KMS-11 (cell line): ENCODE results near the gene RALGDS.

Source experiments
- H2AFZ ChIP-seq: fragments of 200-600 bp; sonication (generic); 2 replicates; pipeline ENCODE4 v1.6.1; 2016; ENCODE audit warnings: antibody characterized with exemption, mixed run types, low read depth
- H3K27ac ChIP-seq: fragments of 200-600 bp; sonication (generic); 2 replicates; pipeline ENCODE4 v1.6.1; 2016; ENCODE audit warnings: mild to moderate bottlenecking, mixed run types
- H3K27me3 ChIP-seq: fragments of 200-600 bp; sonication (generic); 2 replicates; pipeline ENCODE4 v1.6.1; 2017; ENCODE audit warnings: mild to moderate bottlenecking, low read depth, mixed run types, moderate library complexity; ENCODE audit not compliant: insufficient read depth
- H3K36me3 ChIP-seq: fragments of 200-600 bp; sonication (generic); 2 replicates; pipeline ENCODE4 v1.6.1; 2017; ENCODE audit warnings: mild to moderate bottlenecking, mixed run types; ENCODE audit not compliant: insufficient read depth
- H3K4me1 ChIP-seq: fragments of 200-600 bp; sonication (generic); 2 replicates; pipeline ENCODE4 v1.6.1; 2016; ENCODE audit warnings: mild to moderate bottlenecking, low read depth, mixed run types; ENCODE audit not compliant: poor library complexity, severe bottlenecking
- H3K4me2 ChIP-seq: fragments of 200-600 bp; sonication (generic); 2 replicates; pipeline ENCODE4 v1.7.0; 2016; ENCODE audit warnings: mild to moderate bottlenecking, mixed run types
- H3K4me3 ChIP-seq: fragments of 200-600 bp; sonication (generic); IDR thresholded peaks from 2 replicates; pipeline ENCODE4 v1.6.1; 2017; ENCODE audit warnings: low read depth, low read length, mixed read lengths; ENCODE audit not compliant: insufficient read depth
- H3K79me2 ChIP-seq: fragments of 200-600 bp; sonication (generic); 2 replicates; pipeline ENCODE4 v1.6.1; 2016; ENCODE audit warnings: low read depth, mixed run types; ENCODE audit not compliant: insufficient read depth
- H3K9ac ChIP-seq: fragments of 200-600 bp; sonication (generic); 2 replicates; pipeline ENCODE4 v1.6.1; 2016; ENCODE audit warnings: mild to moderate bottlenecking, mixed run types
- H4K20me1 ChIP-seq: fragments of 200-600 bp; sonication (generic); 2 replicates; pipeline ENCODE4 v1.6.1; 2016; ENCODE audit warnings: mild to moderate bottlenecking, mixed run types; ENCODE audit not compliant: insufficient read depth
- TF ChIP-seq, protein P1 (sequence below): fragments of 200-600 bp; sonication (generic); conservative IDR thresholded peaks from 2 replicates; pipeline ENCODE4 v1.6.1; 2017; ENCODE audit warnings: low read depth, mild to moderate bottlenecking, antibody characterized with exemption, low read length, moderate library complexity, mixed read lengths

The RALGDS gene

GRCh38 chr9:133102190-133103021 lies 18.6 kb downstream of the RALGDS start:
- H3K4me3 ChIP-seq, result no peak overlapping the region
- no peaks in the 10 kb centered on the region for H3K4me1 ChIP-seq
- H3K27me3 ChIP-seq, result no peaks in the 10 kb centered on the region
- H3K79me2 ChIP-seq, result no peaks in the 10 kb centered on the region
- no peak overlapping the region for H2AFZ ChIP-seq
- H3K27ac ChIP-seq, result no peak overlapping the region
- H3K4me2 ChIP-seq, result no peak overlapping the region
- no peaks in the 10 kb centered on the region for H4K20me1 ChIP-seq
- no peak overlapping the region for H3K9ac ChIP-seq
- TF ChIP-seq, protein P1, sequence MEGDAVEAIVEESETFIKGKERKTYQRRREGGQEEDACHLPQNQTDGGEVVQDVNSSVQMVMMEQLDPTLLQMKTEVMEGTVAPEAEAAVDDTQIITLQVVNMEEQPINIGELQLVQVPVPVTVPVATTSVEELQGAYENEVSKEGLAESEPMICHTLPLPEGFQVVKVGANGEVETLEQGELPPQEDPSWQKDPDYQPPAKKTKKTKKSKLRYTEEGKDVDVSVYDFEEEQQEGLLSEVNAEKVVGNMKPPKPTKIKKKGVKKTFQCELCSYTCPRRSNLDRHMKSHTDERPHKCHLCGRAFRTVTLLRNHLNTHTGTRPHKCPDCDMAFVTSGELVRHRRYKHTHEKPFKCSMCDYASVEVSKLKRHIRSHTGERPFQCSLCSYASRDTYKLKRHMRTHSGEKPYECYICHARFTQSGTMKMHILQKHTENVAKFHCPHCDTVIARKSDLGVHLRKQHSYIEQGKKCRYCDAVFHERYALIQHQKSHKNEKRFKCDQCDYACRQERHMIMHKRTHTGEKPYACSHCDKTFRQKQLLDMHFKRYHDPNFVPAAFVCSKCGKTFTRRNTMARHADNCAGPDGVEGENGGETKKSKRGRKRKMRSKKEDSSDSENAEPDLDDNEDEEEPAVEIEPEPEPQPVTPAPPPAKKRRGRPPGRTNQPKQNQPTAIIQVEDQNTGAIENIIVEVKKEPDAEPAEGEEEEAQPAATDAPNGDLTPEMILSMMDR, result no peak
- no peaks in the 10 kb centered on the region; the same call in 1 of the 2 replicates for H3K36me3 ChIP-seq

DNA sequence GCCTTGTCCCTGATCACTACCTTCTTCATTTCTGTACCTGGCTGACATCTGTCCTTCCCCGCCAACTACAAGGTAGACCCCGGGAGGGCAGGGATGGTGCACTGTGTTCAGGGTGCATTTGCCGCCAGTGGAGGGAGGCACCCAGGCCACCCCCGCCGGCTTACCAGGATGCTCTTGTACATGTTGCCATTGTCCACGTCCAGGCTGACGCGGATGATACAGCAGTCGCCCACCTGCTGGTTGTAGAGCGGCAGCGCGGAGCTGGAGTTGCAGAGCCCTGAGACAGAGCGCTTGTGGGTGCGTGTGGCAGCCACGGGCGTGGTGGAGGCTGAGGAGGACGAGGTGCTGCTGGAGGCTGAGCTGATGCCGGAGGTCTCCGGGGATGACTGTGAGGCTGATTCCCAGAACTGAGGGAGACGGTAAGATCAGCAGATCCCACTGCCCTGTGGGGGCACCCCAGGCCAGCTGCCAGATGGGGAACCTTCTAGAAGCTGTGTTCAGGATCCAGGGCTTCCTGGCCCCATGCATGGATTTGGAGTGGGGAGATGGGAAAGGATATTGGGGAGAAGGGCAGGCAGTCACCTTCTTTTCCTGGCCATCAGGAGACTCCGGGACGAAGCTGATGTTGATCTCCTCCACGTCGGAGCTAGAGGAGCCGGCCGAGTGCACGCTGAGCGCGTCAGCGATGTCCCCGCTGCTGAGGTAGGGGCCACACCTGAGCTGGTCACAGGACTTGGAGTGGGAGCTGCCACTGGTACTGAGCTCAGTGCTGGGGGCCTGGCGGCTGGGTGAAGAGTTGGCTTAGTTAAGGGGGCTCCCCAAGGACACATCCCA lies 19.5 kb downstream of the RALGDS start:
- TF ChIP-seq, protein P1, result no peak
- Histone ChIP-seq H3K27ac (no peak overlapping the region), H4K20me1 (no peaks in the 10 kb centered on the region), H3K36me3 (no peaks in the 10 kb centered on the region; the same call in 1 of the 2 replicates), H3K9ac (no peak overlapping the region), H3K4me1 (no peaks in the 10 kb centered on the region), H3K27me3 (no peaks in the 10 kb centered on the region), H3K4me2 (no peak overlapping the region), H3K4me3 (no peak overlapping the region), H2AFZ (no peak overlapping the region), H3K79me2 (no peaks in the 10 kb centered on the region)

DNA sequence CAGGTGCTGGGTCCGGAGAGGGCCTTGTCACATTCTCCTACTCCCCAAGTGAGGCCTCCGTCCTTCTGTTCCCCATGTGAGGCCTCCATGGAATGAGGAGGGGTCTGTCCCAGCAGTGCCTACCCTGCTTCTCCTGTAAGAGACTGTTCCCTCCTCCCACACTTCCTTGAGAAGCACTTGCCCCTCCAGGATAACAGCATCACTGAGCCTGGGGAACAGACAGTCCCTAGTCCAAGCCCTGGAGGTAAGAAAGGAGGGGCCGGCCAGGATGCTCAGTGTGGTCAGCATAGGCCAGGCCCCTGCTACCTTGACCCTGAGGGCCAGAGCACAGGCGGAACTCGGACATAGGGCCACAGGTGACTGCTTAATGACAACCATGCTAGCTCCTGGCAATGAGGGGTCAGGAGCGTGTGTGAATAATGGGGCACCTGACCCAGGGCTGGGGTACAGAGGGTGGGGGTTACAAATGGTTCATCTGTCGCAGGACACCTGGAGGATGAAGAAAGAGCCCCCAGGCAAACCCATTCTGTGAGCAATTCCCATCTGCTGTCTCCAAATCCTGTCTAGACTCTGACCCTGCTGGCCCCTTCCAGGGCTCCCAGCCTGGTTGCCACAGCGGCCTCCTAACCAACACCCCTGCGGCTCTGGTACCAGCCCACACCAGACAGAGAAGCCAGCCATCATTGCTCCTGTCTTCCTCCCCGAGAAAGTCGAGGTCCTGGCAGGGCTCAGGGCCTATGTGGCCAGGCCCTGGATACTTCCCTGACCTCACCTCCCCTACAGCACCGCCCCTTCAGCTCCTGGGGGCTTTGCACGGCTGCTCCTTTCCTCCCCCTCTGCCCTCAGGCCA lies 20.3 kb downstream of the RALGDS start:
- Histone ChIP-seq H3K4me2 (no peak overlapping the region), H3K9ac (no peak overlapping the region), H3K4me1 (no peaks in the 10 kb centered on the region), H3K36me3 (no peaks in the 10 kb centered on the region; the same call in 1 of the 2 replicates), H3K27me3 (no peaks in the 10 kb centered on the region), H3K79me2 (no peaks in the 10 kb centered on the region), H4K20me1 (no peaks in the 10 kb centered on the region), H3K27ac (no peak overlapping the region), H3K4me3 (no peak overlapping the region), H2AFZ (no peak overlapping the region)
- TF ChIP-seq, protein P1, result no peak
